Natural killer cell (primary cell): ENCODE data around the gene CPT1B. TPM values are rescaled to one million over a fixed set of nuclear protein-coding genes. Genes with fewer than 3 reads are reported as not detected.

Experiments
- ATAC-seq, 3 donors: fragments of 150-1000 bp in 2 of 3; fragments of 200-7000 bp in 1 of 3; cut with Tn5 transposase; 1 replicate in 1 of 3; 2 replicates in 2 of 3; pipeline ENCODE4 v1.10.0; 2021; ENCODE audit warnings: mild to moderate bottlenecking in 2 of 3, moderate library complexity in 2 of 3
- DNase-seq, 2 donors: peaks; one replicate each; pipeline versions ENCODE4 v3.0.0 to v3.0.0-alpha.2; 2013 to 2021; ENCODE audit warnings: mixed read lengths in 1 of 2
- H3K27ac ChIP-seq: one replicate; pipeline ENCODE4 v1.5.1; 2013; ENCODE audit warnings: mild to moderate bottlenecking, low read length
- H3K27me3 ChIP-seq: one replicate; pipeline ENCODE4 v1.6.1; 2013; ENCODE audit warnings: low read length; ENCODE audit not compliant: control insufficient read depth, insufficient read depth
- H3K36me3 ChIP-seq: one replicate; pipeline ENCODE4 v1.6.1; 2013; ENCODE audit warnings: low read length; ENCODE audit not compliant: control insufficient read depth, insufficient read depth
- H3K4me1 ChIP-seq: one replicate; pipeline ENCODE4 v1.6.1; 2013; ENCODE audit warnings: low read length; ENCODE audit not compliant: control insufficient read depth, insufficient read depth
- H3K4me3 ChIP-seq: one replicate; pipeline ENCODE4 v1.5.1; 2013; ENCODE audit warnings: low read length
- H3K9me3 ChIP-seq: one replicate; pipeline ENCODE4 v1.6.1; 2013; ENCODE audit warnings: low read length; ENCODE audit not compliant: control insufficient read depth, insufficient read depth
- H3K27ac Mint-ChIP-seq, 2 donors: one replicate each; pipeline ENCODE4 v1.8.0; 2022; ENCODE audit warnings: mild to moderate bottlenecking in 2 of 2, mixed read lengths in 2 of 2, moderate library complexity in 1 of 2
- H3K27me3 Mint-ChIP-seq, 2 donors: one replicate each; pipeline ENCODE4 v1.8.0; 2022; ENCODE audit warnings: low read depth in 2 of 2, mixed read lengths in 2 of 2
- H3K36me3 Mint-ChIP-seq: one replicate; pipeline ENCODE4 v1.8.0; 2022; ENCODE audit warnings: mixed read lengths
- H3K4me1 Mint-ChIP-seq, 2 donors: one replicate each; pipeline ENCODE4 v1.8.0; 2022; ENCODE audit warnings: mixed read lengths in 2 of 2
- H3K4me3 Mint-ChIP-seq: one replicate; pipeline ENCODE4 v1.8.0; 2022; ENCODE audit warnings: mild to moderate bottlenecking, moderate library complexity, mixed read lengths
- H3K9me3 Mint-ChIP-seq, 2 donors: one replicate each; pipeline ENCODE4 v1.8.0; 2022; ENCODE audit warnings: mixed read lengths in 2 of 2
- CTCF ChIP-seq: fragments of 200-600 bp; IDR thresholded peaks from one replicate; pipeline ENCODE4 v1.8.0; 2022; ENCODE audit warnings: antibody characterized with exemption
- WGBS: methylation state at CpG from one replicate; pipeline ENCODE4 v1.1.7; 2013; ENCODE audit warnings: missing lambda C conversion rate; ENCODE audit not compliant: insufficient coverage; 5-methylcytosine and 5-hydroxymethylcytosine counted together
- intact Hi-C: fragments of 100-400 bp; cut with micrococcal nuclease; formaldehyde crosslinking; loops from one replicate; pipeline ENCODE4 v1.14.2; 2022
- total RNA-seq, 4 donors: library from RNA; stranded (reverse); fragments of 120-200 nt in 1 of 4; gene quantifications; one replicate each; pipeline versions ENCODE4 v1.2.3 to v1.2.4, GENCODE V29; 2013 to 2022

The CPT1B gene
- total RNA-seq: 10 to 100 TPM; 53.1 to 75.7 (median 55.5) TPM
- 26.3 TPM for total RNA-seq (2013)

GRCh38 chr22:50577987-50578775 is at the start of gene CPT1B:
CPT1B (minus strand) TSS chr22:50578427; CDS start chr22:50577915, 512 bp downstream.
- intact Hi-C loops: no loop called here
- H3K4me1 ChIP-seq: peaks cover 33% of the 10 kb centered on the region
- no peak for ATAC-seq
- 51% methylated on average over 63 of the region's 63 CpGs for WGBS
- DNase-seq: no peak
- H3K4me3 ChIP-seq: no peak within 1 kb of the TSS
- H3K27ac ChIP-seq: no peak within 1 kb of the TSS
- Mint-ChIP-seq H3K4me1 (peaks cover 0 to 25% of the 10 kb centered on the region in 2 donors), H3K4me3 (no peak within 1 kb of the TSS), H3K27me3 (no peaks in the 10 kb centered on the region), H3K27ac (no peak within 1 kb of the TSS), H3K9me3 (no peaks in the 10 kb centered on the region), H3K36me3 (no peaks in the 10 kb centered on the region)
- no peaks in the 10 kb centered on the region for H3K27me3 ChIP-seq
- H3K36me3 ChIP-seq: peaks cover 2% of the 10 kb centered on the region
- no peaks in the 10 kb centered on the region for H3K9me3 ChIP-seq
- TF ChIP-seq CTCF: no peak

GRCh38 chr22:50626850-50627641 is 48.8 kb upstream of the CPT1B start:
- ATAC-seq (no peak), DNase-seq (no peak)
- Histone ChIP-seq H3K27me3 (no peaks in the 10 kb centered on the region), H3K27ac (peak overlapping the region; percentile 68), H3K36me3 (no peaks in the 10 kb centered on the region), H3K9me3 (no peaks in the 10 kb centered on the region), H3K4me1 (peaks cover 38% of the 10 kb centered on the region), H3K4me3 (peak overlapping the region; percentile 66)
- Mint-ChIP-seq H3K9me3 (peaks cover 0 to 3% of the 10 kb centered on the region in 2 donors), H3K27me3 (peaks cover 0 to 6% of the 10 kb centered on the region in 2 donors), H3K36me3 (no peaks in the 10 kb centered on the region), H3K4me1 (peaks cover 29 to 43% of the 10 kb centered on the region in 2 donors), H3K27ac (peak overlapping the region; percentile 77 to 94), H3K4me3 (peak overlapping the region; percentile 81)
- intact Hi-C loops: no loop called here
- 89% methylated on average over 42 of the region's 42 CpGs for WGBS
- no peak for TF ChIP-seq CTCF

GRCh38 chr22:50626314-50626849 is 48.2 kb upstream of the CPT1B start:
- Mint-ChIP-seq H3K27me3 (peaks cover 0 to 6% of the 10 kb centered on the region in 2 donors), H3K36me3 (no peaks in the 10 kb centered on the region), H3K27ac (no peak overlapping the region), H3K9me3 (peaks cover 0 to 3% of the 10 kb centered on the region in 2 donors), H3K4me3 (peak overlapping the region; percentile 81), H3K4me1 (peaks cover 36 to 50% of the 10 kb centered on the region in 2 donors)
- DNase-seq: no peak
- TF ChIP-seq CTCF: no peak
- WGBS: 92% methylated on average over 12 of the region's 12 CpGs
- no peak overlapping the region for H3K27ac ChIP-seq
- no peaks in the 10 kb centered on the region for H3K9me3 ChIP-seq
- H3K36me3 ChIP-seq: no peaks in the 10 kb centered on the region
- H3K4me1 ChIP-seq: peaks cover 45% of the 10 kb centered on the region
- no peak overlapping the region for H3K4me3 ChIP-seq
- no peak for ATAC-seq
- no peaks in the 10 kb centered on the region for H3K27me3 ChIP-seq
- intact Hi-C loops: no loop called here
